GM23338 (cell line): ENCODE results near the gene PRPF6. TPM values are rescaled to one million over a fixed set of nuclear protein-coding genes. Genes with fewer than 3 reads are reported as not detected.
A peak's percentile ranks its signal among the peaks of the same experiment; 100 is the strongest.

Experiments used
- ATAC-seq: fragments of 200-7000 bp; cut with Tn5 transposase; 3 replicates; pipeline ENCODE4 v1.9.1; 2020
- DNase-seq: peaks from one replicate; pipeline ENCODE4 v3.0.0-alpha.2; 2015; ENCODE audit warnings: low spot score
- H2AFZ ChIP-seq: fragments of 200-600 bp; sonication (generic); 2 replicates; pipeline ENCODE4 v1.8.0; 2016; ENCODE audit warnings: antibody characterized with exemption, mild to moderate bottlenecking, moderate library complexity
- H3F3A ChIP-seq: fragments of 200-600 bp; sonication (generic); replicated peaks from 2 replicates; pipeline ENCODE4 v1.8.0; 2017; ENCODE audit warnings: antibody characterized with exemption, mixed run types, low read depth
- H3K27ac ChIP-seq: fragments of 200-600 bp; sonication (generic); 2 replicates; pipeline ENCODE4 v1.6.1; 2016; ENCODE audit warnings: low read depth
- H3K27me3 ChIP-seq: fragments of 200-600 bp; sonication (generic); 2 replicates; pipeline ENCODE4 v1.8.0; 2016; ENCODE audit warnings: mild to moderate bottlenecking, mixed run types, moderate library complexity; ENCODE audit not compliant: insufficient read depth
- H3K36me3 ChIP-seq: fragments of 200-600 bp; sonication (generic); 2 replicates; pipeline ENCODE4 v1.8.0; 2016; ENCODE audit warnings: mild to moderate bottlenecking; ENCODE audit not compliant: insufficient read depth
- H3K4me1 ChIP-seq: fragments of 200-600 bp; sonication (generic); 2 replicates; pipeline ENCODE4 v1.8.0; 2016; ENCODE audit warnings: mild to moderate bottlenecking, moderate library complexity; ENCODE audit not compliant: insufficient read depth
- H3K4me2 ChIP-seq: fragments of 200-600 bp; sonication (generic); 2 replicates; pipeline ENCODE4 v1.7.1; 2017; ENCODE audit warnings: mixed run types
- H3K4me3 ChIP-seq: fragments of 200-600 bp; sonication (generic); 2 replicates; pipeline ENCODE4 v1.6.1; 2016; ENCODE audit warnings: mixed run types
- H3K79me2 ChIP-seq: fragments of 200-600 bp; sonication (generic); replicated peaks from 2 replicates; pipeline ENCODE4 v1.8.0; 2017; ENCODE audit warnings: mild to moderate bottlenecking; ENCODE audit not compliant: insufficient read depth
- H3K9me2 ChIP-seq: fragments of 200-600 bp; sonication (generic); 2 replicates; pipeline ENCODE4 v1.8.0; 2017; ENCODE audit not compliant: insufficient read depth
- H4K20me1 ChIP-seq: fragments of 200-600 bp; sonication (generic); replicated peaks from 2 replicates; pipeline ENCODE4 v1.8.0; 2017; ENCODE audit warnings: mild to moderate bottlenecking; ENCODE audit not compliant: insufficient read depth
- H3K27ac Mint-ChIP-seq: 2 replicates; pipeline ENCODE4 v1.8.0; 2020; ENCODE audit warnings: inconsistent platforms, mild to moderate bottlenecking, moderate library complexity, mixed read lengths
- H3K27me3 Mint-ChIP-seq: 3 replicates; pipeline ENCODE4 v1.8.0; 2022; ENCODE audit warnings: low read depth, mild to moderate bottlenecking, moderate library complexity, mixed read lengths, inconsistent platforms; ENCODE audit not compliant: insufficient read depth, poor library complexity
- H3K36me3 Mint-ChIP-seq: 3 replicates; pipeline ENCODE4 v1.8.0; 2021; ENCODE audit warnings: low read depth, mild to moderate bottlenecking, inconsistent platforms, moderate library complexity, mixed read lengths
- H3K4me1 Mint-ChIP-seq: 3 replicates; pipeline ENCODE4 v1.8.0; 2020; ENCODE audit warnings: mild to moderate bottlenecking, inconsistent platforms, mixed read lengths
- H3K4me3 Mint-ChIP-seq: 3 replicates; pipeline ENCODE4 v1.8.0; 2021; ENCODE audit warnings: moderate library complexity, mild to moderate bottlenecking, inconsistent platforms, mixed read lengths
- H3K9me3 Mint-ChIP-seq: 3 replicates; pipeline ENCODE4 v1.8.0; 2020; ENCODE audit warnings: moderate library complexity, mild to moderate bottlenecking, inconsistent platforms, mixed read lengths
- CREB1 ChIP-seq: fragments of 250-450 bp; sonication (Bioruptor Pico); IDR thresholded peaks from 2 replicates; pipeline ENCODE4 v1.5.0; 2020; ENCODE audit warnings: low read depth, mild to moderate bottlenecking, moderate library complexity
- EZH2 ChIP-seq: fragments of 200-600 bp; sonication (generic); IDR thresholded peaks from one replicate; pipeline ENCODE4 v1.8.0; 2017; ENCODE audit warnings: antibody characterized with exemption, mild to moderate bottlenecking, low read depth; ENCODE audit not compliant: unreplicated experiment
- EZH2phosphoT487 ChIP-seq: fragments of 200-600 bp; sonication (generic); IDR thresholded peaks from one replicate; pipeline ENCODE4 v1.8.1; 2018; ENCODE audit warnings: antibody characterized with exemption; ENCODE audit not compliant: unreplicated experiment
- JUNB ChIP-seq: IDR thresholded peaks from one replicate; pipeline ENCODE4 v1.6.1; 2016; ENCODE audit warnings: antibody characterized with exemption; ENCODE audit not compliant: unreplicated experiment
- NANOG ChIP-seq: IDR thresholded peaks from 2 replicates; pipeline ENCODE4 v1.6.1; 2016; ENCODE audit warnings: antibody characterized with exemption, borderline replicate concordance
- POLR2AphosphoS5 ChIP-seq: IDR thresholded peaks from 2 replicates; pipeline ENCODE4 v1.6.1; 2016; ENCODE audit warnings: antibody characterized with exemption, low read depth
- ZNF331 ChIP-seq: fragments of 250-450 bp; sonication (Bioruptor Pico); IDR thresholded peaks from 2 replicates; pipeline ENCODE4 v1.5.0; 2020; ENCODE audit warnings: low read depth, mild to moderate bottlenecking, moderate library complexity
- polyA plus RNA-seq: library from polyadenylated mRNA; unstranded; fragments of >200 nt; fragmentation: Nextera tagmentation; extraction: Ambion mirVana; gene quantifications from 2 replicates; pipeline ENCODE4 v1.2.1, GENCODE V29; 2016
- total RNA-seq: library from RNA; depleted of rRNA; stranded (reverse); fragments of >200 nt; shearing (Covaris generic); gene quantifications from 2 replicates; pipeline ENCODE4 v1.2.3, GENCODE V29; 2014
- TF ChIP-seq, protein P1 (sequence below): IDR thresholded peaks from one replicate; pipeline ENCODE4 v1.6.1; 2018; ENCODE audit warnings: antibody characterized with exemption; ENCODE audit not compliant: unreplicated experiment
- TF ChIP-seq, protein P2 (sequence below), 2 experiments: fragments of 200-600 bp in 1 of 2; sonication (generic) in 1 of 2; conservative IDR thresholded peaks; 2 replicates each; pipeline versions ENCODE4 v1.5.1 to v1.6.1; 2016 to 2017; ENCODE audit warnings: antibody characterized with exemption in 2 of 2, low read depth in 2 of 2, mild to moderate bottlenecking in 2 of 2, moderate library complexity in 1 of 2
- TF ChIP-seq, protein P3 (sequence below): IDR thresholded peaks from 2 replicates; pipeline ENCODE4 v1.6.1; 2016; ENCODE audit warnings: antibody characterized with exemption

PRPF6 gene
- total and polyA plus RNA-seq, 2 experiments from 2014 or later, result 53.8 to 79.9 TPM

DNA sequence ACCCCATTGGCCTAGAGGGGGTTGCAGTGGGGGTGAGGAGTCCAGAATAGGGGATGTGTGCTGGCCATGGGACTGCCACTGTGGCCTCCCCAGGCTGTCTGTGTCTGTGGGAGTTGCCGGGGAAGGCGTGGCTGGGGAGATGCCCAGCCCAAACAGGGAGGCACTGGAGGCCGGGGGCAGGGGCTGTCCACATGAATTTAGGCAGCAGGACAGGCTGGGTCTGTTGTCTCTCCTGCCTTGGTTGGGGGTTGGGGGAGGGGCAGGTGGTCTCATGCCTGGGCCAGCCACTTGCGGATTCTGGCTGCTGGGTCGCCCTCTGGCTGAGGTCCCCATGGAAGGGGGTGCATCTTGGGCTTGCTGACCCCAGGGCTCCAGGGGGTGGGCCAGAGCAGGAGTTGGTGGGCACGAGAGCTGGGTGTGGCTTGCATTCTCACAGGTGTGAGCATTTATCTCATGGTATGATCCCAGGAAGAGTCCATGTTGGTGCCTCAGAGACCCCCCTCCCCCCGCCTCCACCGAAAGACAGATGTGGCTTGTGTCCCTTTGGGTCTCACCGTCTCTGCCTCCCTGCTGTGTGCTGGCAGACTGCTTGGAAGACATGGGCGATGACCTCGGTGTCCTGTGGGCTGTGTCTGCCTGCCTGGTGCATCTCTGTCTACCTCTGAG, 64.5 kb downstream of the PRPF6 start:
- Histone ChIP-seq H3K27ac (no peak overlapping the region), H3K27me3 (peaks cover 89% of the 10 kb centered on the region), H3F3A (0 out of 2 replicates have a peak, but pooled peaks cover 10% of the 10 kb centered on the region), H3K4me3 (no peak overlapping the region), H3K4me1 (peaks cover 23% of the 10 kb centered on the region), H3K9me2 (no peaks in the 10 kb centered on the region), H3K79me2 (no peaks in the 10 kb centered on the region), H2AFZ (no peak overlapping the region), H4K20me1 (no peaks in the 10 kb centered on the region), H3K36me3 (no peaks in the 10 kb centered on the region), H3K4me2 (peak overlapping the region; percentile 55)
- Mint-ChIP-seq H3K9me3 (no peaks in the 10 kb centered on the region), H3K27ac (no peak overlapping the region), H3K36me3 (no peaks in the 10 kb centered on the region; the same call in 2 of the 3 replicates), H3K4me1 (peaks cover 16% of the 10 kb centered on the region), H3K27me3 (peaks cover 69% of the 10 kb centered on the region), H3K4me3 (no peak overlapping the region)
- DNase-seq (peak; percentile 27), ATAC-seq (no peak)
- no peak for TF ChIP-seq POLR2AphosphoS5
- TF ChIP-seq, protein P1, sequence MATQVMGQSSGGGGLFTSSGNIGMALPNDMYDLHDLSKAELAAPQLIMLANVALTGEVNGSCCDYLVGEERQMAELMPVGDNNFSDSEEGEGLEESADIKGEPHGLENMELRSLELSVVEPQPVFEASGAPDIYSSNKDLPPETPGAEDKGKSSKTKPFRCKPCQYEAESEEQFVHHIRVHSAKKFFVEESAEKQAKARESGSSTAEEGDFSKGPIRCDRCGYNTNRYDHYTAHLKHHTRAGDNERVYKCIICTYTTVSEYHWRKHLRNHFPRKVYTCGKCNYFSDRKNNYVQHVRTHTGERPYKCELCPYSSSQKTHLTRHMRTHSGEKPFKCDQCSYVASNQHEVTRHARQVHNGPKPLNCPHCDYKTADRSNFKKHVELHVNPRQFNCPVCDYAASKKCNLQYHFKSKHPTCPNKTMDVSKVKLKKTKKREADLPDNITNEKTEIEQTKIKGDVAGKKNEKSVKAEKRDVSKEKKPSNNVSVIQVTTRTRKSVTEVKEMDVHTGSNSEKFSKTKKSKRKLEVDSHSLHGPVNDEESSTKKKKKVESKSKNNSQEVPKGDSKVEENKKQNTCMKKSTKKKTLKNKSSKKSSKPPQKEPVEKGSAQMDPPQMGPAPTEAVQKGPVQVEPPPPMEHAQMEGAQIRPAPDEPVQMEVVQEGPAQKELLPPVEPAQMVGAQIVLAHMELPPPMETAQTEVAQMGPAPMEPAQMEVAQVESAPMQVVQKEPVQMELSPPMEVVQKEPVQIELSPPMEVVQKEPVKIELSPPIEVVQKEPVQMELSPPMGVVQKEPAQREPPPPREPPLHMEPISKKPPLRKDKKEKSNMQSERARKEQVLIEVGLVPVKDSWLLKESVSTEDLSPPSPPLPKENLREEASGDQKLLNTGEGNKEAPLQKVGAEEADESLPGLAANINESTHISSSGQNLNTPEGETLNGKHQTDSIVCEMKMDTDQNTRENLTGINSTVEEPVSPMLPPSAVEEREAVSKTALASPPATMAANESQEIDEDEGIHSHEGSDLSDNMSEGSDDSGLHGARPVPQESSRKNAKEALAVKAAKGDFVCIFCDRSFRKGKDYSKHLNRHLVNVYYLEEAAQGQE, result no peak
- TF ChIP-seq EZH2, result no peak
- TF ChIP-seq JUNB, result no peak
- TF ChIP-seq CREB1 (CRISPR knock-in tag), result no peak
- TF ChIP-seq, protein P2, sequence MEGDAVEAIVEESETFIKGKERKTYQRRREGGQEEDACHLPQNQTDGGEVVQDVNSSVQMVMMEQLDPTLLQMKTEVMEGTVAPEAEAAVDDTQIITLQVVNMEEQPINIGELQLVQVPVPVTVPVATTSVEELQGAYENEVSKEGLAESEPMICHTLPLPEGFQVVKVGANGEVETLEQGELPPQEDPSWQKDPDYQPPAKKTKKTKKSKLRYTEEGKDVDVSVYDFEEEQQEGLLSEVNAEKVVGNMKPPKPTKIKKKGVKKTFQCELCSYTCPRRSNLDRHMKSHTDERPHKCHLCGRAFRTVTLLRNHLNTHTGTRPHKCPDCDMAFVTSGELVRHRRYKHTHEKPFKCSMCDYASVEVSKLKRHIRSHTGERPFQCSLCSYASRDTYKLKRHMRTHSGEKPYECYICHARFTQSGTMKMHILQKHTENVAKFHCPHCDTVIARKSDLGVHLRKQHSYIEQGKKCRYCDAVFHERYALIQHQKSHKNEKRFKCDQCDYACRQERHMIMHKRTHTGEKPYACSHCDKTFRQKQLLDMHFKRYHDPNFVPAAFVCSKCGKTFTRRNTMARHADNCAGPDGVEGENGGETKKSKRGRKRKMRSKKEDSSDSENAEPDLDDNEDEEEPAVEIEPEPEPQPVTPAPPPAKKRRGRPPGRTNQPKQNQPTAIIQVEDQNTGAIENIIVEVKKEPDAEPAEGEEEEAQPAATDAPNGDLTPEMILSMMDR (conservative IDR thresholded peaks at IDR 0.05; ENCODE audit: low read depth in 2 of 2), result no peak
- no peak for TF ChIP-seq EZH2phosphoT487
- TF ChIP-seq ZNF331 (CRISPR knock-in tag), result no peak
- TF ChIP-seq, protein P3, sequence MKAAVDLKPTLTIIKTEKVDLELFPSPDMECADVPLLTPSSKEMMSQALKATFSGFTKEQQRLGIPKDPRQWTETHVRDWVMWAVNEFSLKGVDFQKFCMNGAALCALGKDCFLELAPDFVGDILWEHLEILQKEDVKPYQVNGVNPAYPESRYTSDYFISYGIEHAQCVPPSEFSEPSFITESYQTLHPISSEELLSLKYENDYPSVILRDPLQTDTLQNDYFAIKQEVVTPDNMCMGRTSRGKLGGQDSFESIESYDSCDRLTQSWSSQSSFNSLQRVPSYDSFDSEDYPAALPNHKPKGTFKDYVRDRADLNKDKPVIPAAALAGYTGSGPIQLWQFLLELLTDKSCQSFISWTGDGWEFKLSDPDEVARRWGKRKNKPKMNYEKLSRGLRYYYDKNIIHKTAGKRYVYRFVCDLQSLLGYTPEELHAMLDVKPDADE, result no peak
- no peak for TF ChIP-seq NANOG
